Endodermal cell (in vitro differentiated cells): ENCODE measurements around the gene SEC22A. TPM values are rescaled to one million over a fixed set of nuclear protein-coding genes. Genes with fewer than 3 reads are reported as not detected.

Experiments used
- DNase-seq: peaks from one replicate; pipeline ENCODE4 v3.0.0-alpha.2; 2017
- H3K27ac ChIP-seq: 2 replicates; pipeline ENCODE4 v1.5.1; 2013; ENCODE audit warnings: mild to moderate bottlenecking, low read depth, low read length, moderate library complexity
- H3K27me3 ChIP-seq: 2 replicates; pipeline ENCODE4 v1.6.1; 2013; ENCODE audit warnings: mild to moderate bottlenecking, low read length, moderate library complexity; ENCODE audit not compliant: insufficient read depth, control insufficient read depth, poor library complexity, severe bottlenecking
- H3K36me3 ChIP-seq: 2 replicates; pipeline ENCODE4 v1.7.0; 2013; ENCODE audit warnings: mild to moderate bottlenecking, low read length, moderate library complexity; ENCODE audit not compliant: control insufficient read depth, insufficient read depth
- H3K4me1 ChIP-seq: one replicate; pipeline ENCODE4 v1.7.0; 2013; ENCODE audit warnings: low read length; ENCODE audit not compliant: control insufficient read depth, insufficient read depth
- H3K4me3 ChIP-seq: 2 replicates; pipeline ENCODE4 v1.5.1; 2013; ENCODE audit warnings: mild to moderate bottlenecking, low read length, moderate library complexity
- H3K9ac ChIP-seq: 2 replicates; pipeline ENCODE4 v1.6.1; 2013; ENCODE audit warnings: mild to moderate bottlenecking, low read length, moderate library complexity; ENCODE audit not compliant: poor library complexity, severe bottlenecking; ENCODE audit errors: extremely low read depth
- H3K9me3 ChIP-seq: 2 replicates; pipeline ENCODE4 v1.6.1; 2013; ENCODE audit warnings: mild to moderate bottlenecking, low read length, moderate library complexity; ENCODE audit not compliant: control insufficient read depth
- H3K27ac Mint-ChIP-seq: 2 replicates; pipeline ENCODE4 v1.8.0; 2020; ENCODE audit warnings: mixed read lengths
- H3K27me3 Mint-ChIP-seq: 2 replicates; pipeline ENCODE4 v1.8.0; 2021; ENCODE audit warnings: mild to moderate bottlenecking, mixed read lengths; ENCODE audit not compliant: insufficient read depth
- H3K36me3 Mint-ChIP-seq: 2 replicates; pipeline ENCODE4 v1.8.0; 2020; ENCODE audit warnings: low read depth, mixed read lengths
- H3K4me1 Mint-ChIP-seq: 2 replicates; pipeline ENCODE4 v1.8.0; 2020; ENCODE audit warnings: mixed read lengths
- H3K4me3 Mint-ChIP-seq: 2 replicates; pipeline ENCODE4 v1.8.0; 2020; ENCODE audit warnings: mild to moderate bottlenecking, moderate library complexity, mixed read lengths
- H3K9me3 Mint-ChIP-seq: 2 replicates; pipeline ENCODE4 v1.8.0; 2020; ENCODE audit warnings: mild to moderate bottlenecking, mixed read lengths
- WGBS, 2 experiments: methylation state at CpG; one replicate each; pipeline versions ENCODE4 v1.1.5 to v1.1.7; 2013; ENCODE audit warnings: missing lambda C conversion rate in 2 of 2, mixed read lengths in 1 of 2; ENCODE audit not compliant: insufficient coverage in 1 of 2, insufficient read length in 1 of 2; 5-methylcytosine and 5-hydroxymethylcytosine counted together
- total RNA-seq, 2 donors: library from RNA; stranded (reverse); fragmentation: NEBNext Ultra II Directional in 1 of 2; extraction: Animal tissue kit (Norgen Biotek cat#: 25700) in 1 of 2; gene quantifications; 2 replicates in 1 of 2; 3 replicates in 1 of 2; pipeline ENCODE4 v1.2.1, GENCODE V29; 2021
- TF ChIP-seq, protein P1 (sequence below): fragments of 200-600 bp; sonication (generic); conservative IDR thresholded peaks from 2 replicates; pipeline ENCODE4 v1.5.0; 2021; ENCODE audit warnings: antibody characterized with exemption, mild to moderate bottlenecking

The SEC22A gene
- total RNA-seq, 2 donors from 2014 or later: 19.5 to 21.8 TPM

DNA sequence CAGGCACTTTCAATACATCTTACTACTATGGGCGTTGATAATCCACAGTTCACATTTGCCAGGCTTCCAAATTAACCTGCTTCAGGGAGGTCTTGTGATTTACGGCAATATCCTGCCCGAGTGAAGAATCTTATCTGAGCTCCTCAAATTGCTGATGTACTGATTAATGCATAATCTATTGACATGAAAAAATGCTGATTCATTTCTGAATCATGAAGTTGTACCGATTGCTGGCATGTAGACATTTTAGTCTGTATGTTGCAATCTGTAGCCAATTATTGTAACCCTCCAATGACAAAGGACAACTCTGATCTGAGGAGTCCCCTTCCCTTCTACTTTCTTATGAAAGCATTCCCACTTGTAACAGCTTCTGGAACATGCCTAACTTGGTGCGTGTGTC lies 97.2 kb downstream of the SEC22A start:
- 94% methylated on average over 3 to 5 of the region's 5 CpGs for WGBS, 2 experiments

DNA sequence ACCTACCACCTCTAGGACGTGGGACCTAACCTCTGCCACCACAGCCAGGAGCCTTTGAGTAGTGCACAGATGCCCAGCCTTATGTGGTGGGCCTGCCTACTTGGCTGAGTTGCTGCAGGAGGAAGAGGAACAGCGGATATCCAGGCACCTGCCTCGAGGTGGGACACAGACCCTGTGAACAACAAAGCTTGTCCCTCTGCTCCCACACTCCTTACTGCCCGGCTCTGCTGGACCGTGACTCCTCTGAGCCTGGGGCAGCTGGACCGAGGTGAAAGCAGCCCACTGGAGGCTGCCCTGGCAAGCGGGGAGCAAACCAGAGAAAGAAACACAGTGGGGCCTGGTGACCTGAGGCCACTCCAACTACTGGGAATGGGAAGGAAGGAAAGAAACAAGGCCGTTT lies 97.8 kb downstream of the SEC22A start:
- Histone ChIP-seq H3K27ac (no peak overlapping the region), H3K36me3 (no peaks in the 10 kb centered on the region), H3K4me1 (no peaks in the 10 kb centered on the region), H3K9ac (no peak overlapping the region), H3K9me3 (no peaks in the 10 kb centered on the region), H3K4me3 (no peak overlapping the region), H3K27me3 (no peaks in the 10 kb centered on the region)
- no peak for DNase-seq
- TF ChIP-seq, protein P1, sequence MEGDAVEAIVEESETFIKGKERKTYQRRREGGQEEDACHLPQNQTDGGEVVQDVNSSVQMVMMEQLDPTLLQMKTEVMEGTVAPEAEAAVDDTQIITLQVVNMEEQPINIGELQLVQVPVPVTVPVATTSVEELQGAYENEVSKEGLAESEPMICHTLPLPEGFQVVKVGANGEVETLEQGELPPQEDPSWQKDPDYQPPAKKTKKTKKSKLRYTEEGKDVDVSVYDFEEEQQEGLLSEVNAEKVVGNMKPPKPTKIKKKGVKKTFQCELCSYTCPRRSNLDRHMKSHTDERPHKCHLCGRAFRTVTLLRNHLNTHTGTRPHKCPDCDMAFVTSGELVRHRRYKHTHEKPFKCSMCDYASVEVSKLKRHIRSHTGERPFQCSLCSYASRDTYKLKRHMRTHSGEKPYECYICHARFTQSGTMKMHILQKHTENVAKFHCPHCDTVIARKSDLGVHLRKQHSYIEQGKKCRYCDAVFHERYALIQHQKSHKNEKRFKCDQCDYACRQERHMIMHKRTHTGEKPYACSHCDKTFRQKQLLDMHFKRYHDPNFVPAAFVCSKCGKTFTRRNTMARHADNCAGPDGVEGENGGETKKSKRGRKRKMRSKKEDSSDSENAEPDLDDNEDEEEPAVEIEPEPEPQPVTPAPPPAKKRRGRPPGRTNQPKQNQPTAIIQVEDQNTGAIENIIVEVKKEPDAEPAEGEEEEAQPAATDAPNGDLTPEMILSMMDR: no peak
- Mint-ChIP-seq H3K4me3 (no peak overlapping the region), H3K27me3 (no peaks in the 10 kb centered on the region), H3K9me3 (no peaks in the 10 kb centered on the region), H3K36me3 (peaks cover 15% of the 10 kb centered on the region), H3K27ac (no peak overlapping the region), H3K4me1 (no peaks in the 10 kb centered on the region)
- 89 to 92% methylated on average over 4 to 8 of the region's 8 CpGs for WGBS, 2 experiments

More for the DNA sequence above, 97.2 kb downstream of the SEC22A start:
- H3K27me3 Mint-ChIP-seq: no peaks in the 10 kb centered on the region
- peaks cover under 1% of the 10 kb centered on the region for H3K9me3 ChIP-seq
- no peak overlapping the region for H3K4me3 ChIP-seq
- H3K36me3 ChIP-seq: no peaks in the 10 kb centered on the region
- H3K27me3 ChIP-seq: no peaks in the 10 kb centered on the region
- TF ChIP-seq, protein P1: no peak
- DNase-seq: no peak
- no peak overlapping the region for H3K9ac ChIP-seq
- peaks cover 22% of the 10 kb centered on the region for H3K36me3 Mint-ChIP-seq
- no peaks in the 10 kb centered on the region for H3K9me3 Mint-ChIP-seq
- no peak overlapping the region for H3K4me3 Mint-ChIP-seq
- H3K27ac ChIP-seq: no peak overlapping the region
- no peaks in the 10 kb centered on the region for H3K4me1 Mint-ChIP-seq
- no peak overlapping the region for H3K27ac Mint-ChIP-seq
- H3K4me1 ChIP-seq: no peaks in the 10 kb centered on the region

DNA sequence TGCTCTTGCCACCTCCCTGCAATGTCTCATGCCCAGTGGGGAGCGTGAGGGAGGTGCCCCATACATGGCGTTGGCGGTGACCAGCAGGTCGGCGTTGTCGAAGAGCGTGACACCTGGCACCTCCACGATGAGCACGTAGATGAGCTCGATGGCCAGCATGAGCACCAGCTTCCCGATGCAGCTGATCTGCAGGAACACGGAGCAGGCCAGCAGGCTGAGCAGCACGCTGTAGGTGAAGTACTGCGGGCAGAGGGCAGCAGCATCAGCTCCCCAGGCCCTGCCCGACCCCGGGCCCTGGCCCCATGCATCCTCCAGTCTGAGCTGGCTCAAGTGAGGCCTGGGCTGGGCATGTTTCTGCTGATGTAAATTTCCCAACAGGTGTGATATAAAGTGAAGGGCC lies 98.3 kb downstream of the SEC22A start:
- TF ChIP-seq, protein P1: no peak
- Histone ChIP-seq H3K27me3 (no peaks in the 10 kb centered on the region), H3K4me3 (no peak overlapping the region), H3K9me3 (no peaks in the 10 kb centered on the region), H3K4me1 (no peaks in the 10 kb centered on the region), H3K27ac (no peak overlapping the region), H3K9ac (no peak overlapping the region), H3K36me3 (no peaks in the 10 kb centered on the region)
- DNase-seq: no peak
- WGBS, 2 experiments: 93% methylated on average over 6 to 16 of the region's 16 CpGs
- H3K36me3 Mint-ChIP-seq: peaks cover 12% of the 10 kb centered on the region
- no peaks in the 10 kb centered on the region for H3K9me3 Mint-ChIP-seq
- no peak overlapping the region for H3K27ac Mint-ChIP-seq
- no peaks in the 10 kb centered on the region for H3K27me3 Mint-ChIP-seq
- no peak overlapping the region for H3K4me3 Mint-ChIP-seq
- no peaks in the 10 kb centered on the region for H3K4me1 Mint-ChIP-seq
